Brain microvascular endothelial cell (primary cell): ENCODE measurements around the gene PDLIM7.
A peak's percentile ranks its signal among the peaks of the same experiment; 100 is the strongest.

ENCODE experiments used
- DNase-seq: peaks from one replicate; pipeline ENCODE4 v3.0.0-alpha.2; 2020
- H3K27ac ChIP-seq: fragments of 250-450 bp; sonication (Bioruptor Pico); 2 replicates; pipeline ENCODE4 v1.5.1; 2020; ENCODE audit warnings: mild to moderate bottlenecking, moderate library complexity
- H3K27me3 ChIP-seq: fragments of 250-450 bp; sonication (Bioruptor Pico); replicated peaks from 2 replicates; pipeline ENCODE4 v1.5.1; 2020; ENCODE audit warnings: mild to moderate bottlenecking
- H3K36me3 ChIP-seq: fragments of 250-450 bp; sonication (Bioruptor Pico); replicated peaks from 2 replicates; pipeline ENCODE4 v1.5.1; 2020; ENCODE audit warnings: mild to moderate bottlenecking
- H3K4me3 ChIP-seq: 2 replicates; pipeline ENCODE4 v1.5.1; 2011; ENCODE audit warnings: low read depth, mild to moderate bottlenecking, control low read depth, low read length, moderate library complexity
- in situ Hi-C: cut with HindIII; loops from 2 replicates; pipeline ENCODE4 v1.10.0; 2017; ENCODE audit warnings: low sequenced_read_pairs, low pct_ligation_motif_present
- TF ChIP-seq, protein P1 (sequence below): IDR thresholded peaks from 2 replicates; pipeline ENCODE4 v1.5.1; 2011; ENCODE audit warnings: low read depth, mild to moderate bottlenecking, moderate library complexity, low read length, control low read depth, inconsistent platforms; ENCODE audit errors: missing control alignments

PDLIM7 gene

DNA sequence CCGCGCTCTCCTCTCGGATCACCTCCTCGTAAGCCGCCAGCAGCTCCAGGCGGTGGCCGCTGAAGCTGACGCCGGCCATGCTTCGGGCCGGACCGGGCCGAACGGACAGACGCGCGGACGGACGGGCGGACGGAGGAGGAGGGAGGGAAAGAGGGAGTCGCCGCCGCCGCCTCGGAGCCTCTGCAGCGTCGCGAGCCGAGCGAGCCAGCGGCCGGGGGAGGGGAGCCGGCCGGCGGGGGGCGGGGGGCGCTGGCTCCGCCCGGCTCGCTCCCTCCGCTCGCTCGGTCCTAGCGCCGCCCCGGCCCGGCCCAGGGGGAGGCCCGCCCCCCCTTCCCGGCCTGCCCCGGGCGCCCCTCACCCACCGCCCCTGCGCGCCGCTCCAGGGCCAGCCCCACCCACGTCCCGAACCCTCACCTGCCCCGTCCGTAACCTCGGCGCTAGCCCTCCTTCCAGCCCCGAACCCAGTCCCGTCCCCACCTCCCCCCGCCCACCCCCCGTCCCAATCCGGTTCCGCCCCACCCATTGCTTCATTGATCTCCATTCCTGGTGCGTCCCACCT, 23.9 kb downstream of the PDLIM7 start, which contains the start of gene DBN1:
TSS of gene DBN1 (minus strand) at position 192 of the 559 bp plus-strand sequence. CDS start at position 79, 113 bp downstream.
- H3K4me3 ChIP-seq = peak within 1 kb of the TSS; percentile 90
- H3K27ac ChIP-seq = peak within 1 kb of the TSS; percentile 73
- H3K27me3 ChIP-seq = no peaks in the 10 kb centered on the region
- DNase-seq = peak; percentile 16
- H3K36me3 ChIP-seq = peaks cover 19% of the 10 kb centered on the region
- TF ChIP-seq, protein P1, sequence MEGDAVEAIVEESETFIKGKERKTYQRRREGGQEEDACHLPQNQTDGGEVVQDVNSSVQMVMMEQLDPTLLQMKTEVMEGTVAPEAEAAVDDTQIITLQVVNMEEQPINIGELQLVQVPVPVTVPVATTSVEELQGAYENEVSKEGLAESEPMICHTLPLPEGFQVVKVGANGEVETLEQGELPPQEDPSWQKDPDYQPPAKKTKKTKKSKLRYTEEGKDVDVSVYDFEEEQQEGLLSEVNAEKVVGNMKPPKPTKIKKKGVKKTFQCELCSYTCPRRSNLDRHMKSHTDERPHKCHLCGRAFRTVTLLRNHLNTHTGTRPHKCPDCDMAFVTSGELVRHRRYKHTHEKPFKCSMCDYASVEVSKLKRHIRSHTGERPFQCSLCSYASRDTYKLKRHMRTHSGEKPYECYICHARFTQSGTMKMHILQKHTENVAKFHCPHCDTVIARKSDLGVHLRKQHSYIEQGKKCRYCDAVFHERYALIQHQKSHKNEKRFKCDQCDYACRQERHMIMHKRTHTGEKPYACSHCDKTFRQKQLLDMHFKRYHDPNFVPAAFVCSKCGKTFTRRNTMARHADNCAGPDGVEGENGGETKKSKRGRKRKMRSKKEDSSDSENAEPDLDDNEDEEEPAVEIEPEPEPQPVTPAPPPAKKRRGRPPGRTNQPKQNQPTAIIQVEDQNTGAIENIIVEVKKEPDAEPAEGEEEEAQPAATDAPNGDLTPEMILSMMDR = no peak
- in situ Hi-C loops = no loop called here

DNA sequence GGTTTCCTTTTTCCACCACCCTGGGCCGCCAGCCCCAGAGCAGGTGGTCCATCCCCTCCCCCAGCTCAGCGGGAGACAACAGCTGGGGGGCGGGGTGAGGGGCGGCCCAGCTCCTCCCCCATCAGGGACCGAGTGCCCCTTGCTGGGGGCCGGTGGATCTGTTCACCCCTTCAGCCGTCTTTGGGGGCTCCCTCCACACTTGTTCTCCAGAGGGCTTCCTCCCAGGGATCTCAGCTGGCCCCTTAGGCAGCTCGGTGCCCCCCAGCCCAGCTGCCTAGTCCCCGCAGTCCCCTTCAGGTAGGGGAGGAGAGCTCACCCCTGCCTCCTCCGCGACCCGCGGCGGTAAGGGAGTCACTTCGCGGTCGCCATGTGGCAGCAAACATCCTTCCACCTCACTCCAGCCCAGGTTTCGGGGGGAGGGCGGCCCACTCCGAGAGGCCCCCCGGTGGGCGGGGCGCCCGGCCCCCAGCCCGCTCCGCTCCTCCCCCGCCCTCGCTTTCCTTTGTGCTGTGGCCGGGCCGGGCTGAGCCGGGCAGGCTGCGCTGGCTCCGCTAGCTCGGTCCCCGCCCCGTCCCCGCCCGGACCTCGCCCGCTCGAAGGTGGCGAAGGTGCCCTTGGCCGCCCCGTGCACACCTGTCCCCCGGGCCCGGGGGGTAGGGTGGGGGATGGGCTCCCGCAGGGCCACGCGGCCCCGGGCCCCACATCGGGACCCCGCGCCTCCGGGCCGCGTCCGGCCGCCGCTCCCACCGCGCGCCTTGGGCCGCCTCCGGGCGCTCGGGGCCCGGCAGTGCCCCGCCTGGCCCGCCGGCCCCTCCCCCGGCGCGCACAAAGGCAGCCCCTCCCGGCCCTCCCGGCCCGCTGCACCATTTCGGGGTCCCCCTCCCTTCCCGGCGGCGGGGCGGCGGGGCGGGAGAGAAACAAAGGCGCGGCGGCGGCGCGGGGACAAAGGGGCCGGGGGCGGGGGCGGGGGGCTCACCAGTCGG, 24.7 kb downstream of the PDLIM7 start:
- in situ Hi-C loops = no loop called here
- no peaks in the 10 kb centered on the region for H3K27me3 ChIP-seq
- H3K4me3 ChIP-seq = peak overlapping the region; percentile 90
- TF ChIP-seq, protein P1 = no peak
- H3K36me3 ChIP-seq = peaks cover 26% of the 10 kb centered on the region
- DNase-seq = no peak
- peak overlapping the region; percentile 73 for H3K27ac ChIP-seq

DNA sequence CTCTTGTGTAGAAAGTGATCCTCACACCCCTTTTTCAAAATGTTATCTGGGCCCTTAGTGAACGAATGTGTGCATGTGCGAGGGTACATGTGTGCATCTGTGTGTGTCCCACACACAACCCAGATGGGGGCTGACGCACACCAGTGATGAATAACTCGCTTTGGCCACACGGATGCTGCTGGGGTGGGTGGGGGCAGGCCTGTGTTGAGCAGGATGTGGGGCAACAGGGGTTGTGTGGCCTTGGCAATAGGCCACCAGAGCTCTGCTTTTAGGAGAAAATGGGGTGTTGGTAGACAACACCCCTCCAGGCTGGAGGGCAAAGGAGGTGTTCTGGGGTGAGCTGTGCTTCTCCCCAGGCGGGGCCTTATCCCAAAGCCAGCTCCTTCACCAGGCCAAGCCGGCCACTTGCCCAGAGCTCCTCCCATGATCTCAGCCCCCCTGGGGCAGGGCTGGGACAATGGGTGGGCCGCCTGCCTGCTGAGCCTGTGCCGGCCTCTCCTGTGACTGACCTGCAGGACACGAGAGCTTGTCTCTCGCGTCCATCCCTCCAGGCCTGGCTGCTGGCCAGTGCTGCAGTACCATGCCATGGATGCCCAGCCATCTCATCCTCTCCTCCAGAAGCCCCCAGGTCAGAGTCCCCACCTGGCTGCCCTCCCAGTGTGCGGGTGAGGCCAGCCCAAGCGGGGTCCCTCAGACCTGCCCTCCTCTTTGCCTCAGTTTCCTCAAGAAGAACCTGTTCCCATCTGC, 25.6 kb downstream of the PDLIM7 start:
- H3K27ac ChIP-seq = peak overlapping the region; percentile 73
- TF ChIP-seq, protein P1 = no peak
- peaks cover 35% of the 10 kb centered on the region for H3K36me3 ChIP-seq
- H3K27me3 ChIP-seq = no peaks in the 10 kb centered on the region
- in situ Hi-C loops = no loop called here
- H3K4me3 ChIP-seq = peak overlapping the region; percentile 90
- peak; percentile 68 for DNase-seq

DNA sequence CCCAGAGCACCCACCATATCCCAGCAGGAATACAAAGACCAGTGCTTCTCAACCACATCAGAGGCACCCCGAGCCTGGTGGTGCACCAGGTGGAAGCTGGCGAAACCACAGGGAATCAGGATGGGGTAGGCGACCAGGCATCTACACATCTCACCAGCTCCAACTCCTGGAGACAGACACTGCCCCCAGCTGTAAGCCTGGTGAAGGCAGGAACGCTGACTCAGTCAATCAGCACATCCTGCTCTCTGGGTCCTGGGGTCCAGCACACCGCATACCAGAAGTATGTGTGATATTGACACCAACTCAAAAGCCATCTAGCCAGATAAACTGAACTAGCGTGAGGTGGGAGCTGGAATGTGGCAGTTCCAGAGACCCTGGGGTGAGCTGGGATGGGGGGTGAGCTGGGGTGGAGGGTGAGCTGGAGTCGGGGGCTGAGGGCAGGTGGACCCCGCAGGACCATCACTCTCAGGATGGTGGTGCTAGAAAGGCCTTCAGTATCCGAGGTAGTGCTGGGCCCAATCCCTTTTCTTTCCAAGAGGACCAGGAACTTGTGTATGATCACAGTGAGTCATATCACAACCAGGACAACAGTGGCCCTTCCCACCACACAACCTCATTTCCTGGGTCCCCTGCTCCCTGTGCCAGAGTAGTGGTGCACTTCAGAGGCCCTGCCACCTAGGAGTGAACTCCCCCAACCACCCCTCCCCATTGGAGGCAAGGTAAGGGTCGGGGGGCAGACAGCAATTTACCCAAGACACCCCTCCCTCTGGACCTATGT, 26.5 kb downstream of the PDLIM7 start:
- Histone ChIP-seq H3K27ac (peak overlapping the region; percentile 73), H3K36me3 (peaks cover 44% of the 10 kb centered on the region), H3K27me3 (no peaks in the 10 kb centered on the region), H3K4me3 (peak overlapping the region; percentile 90)
- TF ChIP-seq, protein P1 = no peak
- DNase-seq = peak; percentile 74
- in situ Hi-C loops = no loop called here
